Measurements from ENCODE around the gene WAPL. TPM values are rescaled to one million over a fixed set of nuclear protein-coding genes. Genes with fewer than 3 reads are reported as not detected.

WAPL gene
- total and polyA plus RNA-seq, 2 of the 13 experiments (the other 11 are each of a cell fraction or from before 2014, with no cell fraction given): 13.2 to 43.5 TPM

DNA sequence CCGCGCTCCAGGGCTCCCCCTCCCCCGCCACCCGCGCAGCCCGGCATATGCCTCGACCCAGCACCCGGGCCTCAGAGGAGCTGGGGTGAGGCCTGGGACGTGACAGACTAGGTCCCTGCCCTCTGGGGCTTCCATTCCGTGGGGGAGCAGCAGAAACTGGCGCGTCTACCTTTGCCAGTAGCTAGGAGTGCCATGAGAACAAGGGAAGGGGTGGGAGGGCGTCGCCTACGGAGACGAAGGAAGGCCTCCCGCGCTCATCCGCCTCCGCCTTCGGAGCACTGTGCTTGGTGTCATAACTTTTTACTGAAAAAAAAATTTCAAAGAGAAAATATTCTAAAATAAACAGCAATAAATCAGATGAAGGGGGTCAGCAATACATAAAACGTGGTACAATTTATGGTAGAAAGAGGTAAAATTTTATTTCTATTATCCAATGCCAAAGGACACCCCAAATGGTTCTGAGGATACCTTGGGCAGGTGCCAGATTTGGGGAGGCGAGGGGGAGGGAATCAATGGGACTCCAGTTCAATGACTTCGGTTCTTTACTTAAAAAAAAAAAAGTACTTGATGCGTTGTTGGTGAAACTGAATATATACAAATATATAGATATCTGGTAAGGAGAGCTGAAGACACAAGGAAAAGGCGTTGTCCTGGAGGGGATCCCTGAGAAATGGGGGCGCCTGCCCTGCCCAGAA lies 119.9 kb downstream of the WAPL start (continued):
- TF ChIP-seq, protein P1, sequence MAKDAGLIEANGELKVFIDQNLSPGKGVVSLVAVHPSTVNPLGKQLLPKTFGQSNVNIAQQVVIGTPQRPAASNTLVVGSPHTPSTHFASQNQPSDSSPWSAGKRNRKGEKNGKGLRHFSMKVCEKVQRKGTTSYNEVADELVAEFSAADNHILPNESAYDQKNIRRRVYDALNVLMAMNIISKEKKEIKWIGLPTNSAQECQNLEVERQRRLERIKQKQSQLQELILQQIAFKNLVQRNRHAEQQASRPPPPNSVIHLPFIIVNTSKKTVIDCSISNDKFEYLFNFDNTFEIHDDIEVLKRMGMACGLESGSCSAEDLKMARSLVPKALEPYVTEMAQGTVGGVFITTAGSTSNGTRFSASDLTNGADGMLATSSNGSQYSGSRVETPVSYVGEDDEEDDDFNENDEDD (CRISPR knock-in tag; IDR thresholded peaks at IDR 0.05; ENCODE audit: borderline replicate concordance): peak; percentile 12; the same call in 1 of the 2 replicates
- TF ChIP-seq, protein P2, sequence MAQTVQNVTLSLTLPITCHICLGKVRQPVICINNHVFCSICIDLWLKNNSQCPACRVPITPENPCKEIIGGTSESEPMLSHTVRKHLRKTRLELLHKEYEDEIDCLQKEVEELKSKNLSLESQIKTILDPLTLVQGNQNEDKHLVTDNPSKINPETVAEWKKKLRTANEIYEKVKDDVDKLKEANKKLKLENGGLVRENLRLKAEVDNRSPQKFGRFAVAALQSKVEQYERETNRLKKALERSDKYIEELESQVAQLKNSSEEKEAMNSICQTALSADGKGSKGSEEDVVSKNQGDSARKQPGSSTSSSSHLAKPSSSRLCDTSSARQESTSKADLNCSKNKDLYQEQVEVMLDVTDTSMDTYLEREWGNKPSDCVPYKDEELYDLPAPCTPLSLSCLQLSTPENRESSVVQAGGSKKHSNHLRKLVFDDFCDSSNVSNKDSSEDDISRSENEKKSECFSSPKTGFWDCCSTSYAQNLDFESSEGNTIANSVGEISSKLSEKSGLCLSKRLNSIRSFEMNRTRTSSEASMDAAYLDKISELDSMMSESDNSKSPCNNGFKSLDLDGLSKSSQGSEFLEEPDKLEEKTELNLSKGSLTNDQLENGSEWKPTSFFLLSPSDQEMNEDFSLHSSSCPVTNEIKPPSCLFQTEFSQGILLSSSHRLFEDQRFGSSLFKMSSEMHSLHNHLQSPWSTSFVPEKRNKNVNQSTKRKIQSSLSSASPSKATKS (CRISPR knock-in tag; IDR thresholded peaks at IDR 0.05): 0 out of 2 replicates have a peak, but pooled peaks have one; percentile 21
- TF ChIP-seq ZFY (CRISPR knock-in tag; IDR thresholded peaks at IDR 0.05) (peak; percentile 10; the same call in 1 of the 2 replicates), ZBTB34 (CRISPR knock-in tag; IDR thresholded peaks at IDR 0.05) (no peak), NFATC3 (CRISPR knock-in tag; IDR thresholded peaks at IDR 0.05) (0 out of 2 replicates have a peak, but pooled peaks have one; percentile 20), MEF2D (CRISPR knock-in tag; IDR thresholded peaks at IDR 0.05) (0 out of 2 replicates have a peak, but pooled peaks have one; percentile 33), HMGXB3 (CRISPR knock-in tag; IDR thresholded peaks at IDR 0.05; ENCODE audit: borderline replicate concordance) (0 out of 2 replicates have a peak, but pooled peaks have one; percentile 16), HNRNPL (IDR thresholded peaks at IDR 0.05; ENCODE audit: low read depth, low read length) (0 out of 2 replicates have a peak, but pooled peaks have one; percentile 10), ZFX (CRISPR knock-in tag; IDR thresholded peaks at IDR 0.05; ENCODE audit: low read depth) (peak; percentile 65; the same call in 1 of the 2 replicates), PCBP1 (IDR thresholded peaks at IDR 0.05; ENCODE audit: borderline replicate concordance, low read depth, low read length) (0 out of 2 replicates have a peak, but pooled peaks have one; percentile 10), ERF (CRISPR knock-in tag; IDR thresholded peaks at IDR 0.05) (0 out of 2 replicates have a peak, but pooled peaks have one; percentile 49), NAIF1 (CRISPR knock-in tag; IDR thresholded peaks at IDR 0.05; ENCODE audit: borderline replicate concordance) (0 out of 2 replicates have a peak, but pooled peaks have one; percentile 50)
- TF ChIP-seq, protein P3, sequence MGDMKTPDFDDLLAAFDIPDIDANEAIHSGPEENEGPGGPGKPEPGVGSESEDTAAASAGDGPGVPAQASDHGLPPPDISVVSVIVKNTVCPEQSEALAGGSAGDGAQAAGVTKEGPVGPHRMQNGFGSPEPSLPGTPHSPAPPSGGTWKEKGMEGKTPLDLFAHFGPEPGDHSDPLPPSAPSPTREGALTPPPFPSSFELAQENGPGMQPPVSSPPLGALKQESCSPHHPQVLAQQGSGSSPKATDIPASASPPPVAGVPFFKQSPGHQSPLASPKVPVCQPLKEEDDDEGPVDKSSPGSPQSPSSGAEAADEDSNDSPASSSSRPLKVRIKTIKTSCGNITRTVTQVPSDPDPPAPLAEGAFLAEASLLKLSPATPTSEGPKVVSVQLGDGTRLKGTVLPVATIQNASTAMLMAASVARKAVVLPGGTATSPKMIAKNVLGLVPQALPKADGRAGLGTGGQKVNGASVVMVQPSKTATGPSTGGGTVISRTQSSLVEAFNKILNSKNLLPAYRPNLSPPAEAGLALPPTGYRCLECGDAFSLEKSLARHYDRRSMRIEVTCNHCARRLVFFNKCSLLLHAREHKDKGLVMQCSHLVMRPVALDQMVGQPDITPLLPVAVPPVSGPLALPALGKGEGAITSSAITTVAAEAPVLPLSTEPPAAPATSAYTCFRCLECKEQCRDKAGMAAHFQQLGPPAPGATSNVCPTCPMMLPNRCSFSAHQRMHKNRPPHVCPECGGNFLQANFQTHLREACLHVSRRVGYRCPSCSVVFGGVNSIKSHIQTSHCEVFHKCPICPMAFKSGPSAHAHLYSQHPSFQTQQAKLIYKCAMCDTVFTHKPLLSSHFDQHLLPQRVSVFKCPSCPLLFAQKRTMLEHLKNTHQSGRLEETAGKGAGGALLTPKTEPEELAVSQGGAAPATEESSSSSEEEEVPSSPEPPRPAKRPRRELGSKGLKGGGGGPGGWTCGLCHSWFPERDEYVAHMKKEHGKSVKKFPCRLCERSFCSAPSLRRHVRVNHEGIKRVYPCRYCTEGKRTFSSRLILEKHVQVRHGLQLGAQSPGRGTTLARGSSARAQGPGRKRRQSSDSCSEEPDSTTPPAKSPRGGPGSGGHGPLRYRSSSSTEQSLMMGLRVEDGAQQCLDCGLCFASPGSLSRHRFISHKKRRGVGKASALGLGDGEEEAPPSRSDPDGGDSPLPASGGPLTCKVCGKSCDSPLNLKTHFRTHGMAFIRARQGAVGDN (CRISPR knock-in tag; IDR thresholded peaks at IDR 0.05): peak; percentile 56
